ENCODE measurements around the gene SKAP1.

- TF ChIP-seq, protein P1, sequence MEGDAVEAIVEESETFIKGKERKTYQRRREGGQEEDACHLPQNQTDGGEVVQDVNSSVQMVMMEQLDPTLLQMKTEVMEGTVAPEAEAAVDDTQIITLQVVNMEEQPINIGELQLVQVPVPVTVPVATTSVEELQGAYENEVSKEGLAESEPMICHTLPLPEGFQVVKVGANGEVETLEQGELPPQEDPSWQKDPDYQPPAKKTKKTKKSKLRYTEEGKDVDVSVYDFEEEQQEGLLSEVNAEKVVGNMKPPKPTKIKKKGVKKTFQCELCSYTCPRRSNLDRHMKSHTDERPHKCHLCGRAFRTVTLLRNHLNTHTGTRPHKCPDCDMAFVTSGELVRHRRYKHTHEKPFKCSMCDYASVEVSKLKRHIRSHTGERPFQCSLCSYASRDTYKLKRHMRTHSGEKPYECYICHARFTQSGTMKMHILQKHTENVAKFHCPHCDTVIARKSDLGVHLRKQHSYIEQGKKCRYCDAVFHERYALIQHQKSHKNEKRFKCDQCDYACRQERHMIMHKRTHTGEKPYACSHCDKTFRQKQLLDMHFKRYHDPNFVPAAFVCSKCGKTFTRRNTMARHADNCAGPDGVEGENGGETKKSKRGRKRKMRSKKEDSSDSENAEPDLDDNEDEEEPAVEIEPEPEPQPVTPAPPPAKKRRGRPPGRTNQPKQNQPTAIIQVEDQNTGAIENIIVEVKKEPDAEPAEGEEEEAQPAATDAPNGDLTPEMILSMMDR (conservative IDR thresholded peaks at IDR 0.05) = no peak
- no peak for TF ChIP-seq EZH2 (IDR thresholded peaks at IDR 0.05; ENCODE audit: low read depth)
Observed at GRCh38 chr17:48247603-48248002, 182.4 kb downstream of the SKAP1 start.
